ENCODE data around the gene FBXO38.
"Not testable (repeated sequence)": the region's sequence is repeated elsewhere in the genome, so short reads cannot be mapped to it uniquely, and the experiment has no call there.

Gene FBXO38

DNA sequence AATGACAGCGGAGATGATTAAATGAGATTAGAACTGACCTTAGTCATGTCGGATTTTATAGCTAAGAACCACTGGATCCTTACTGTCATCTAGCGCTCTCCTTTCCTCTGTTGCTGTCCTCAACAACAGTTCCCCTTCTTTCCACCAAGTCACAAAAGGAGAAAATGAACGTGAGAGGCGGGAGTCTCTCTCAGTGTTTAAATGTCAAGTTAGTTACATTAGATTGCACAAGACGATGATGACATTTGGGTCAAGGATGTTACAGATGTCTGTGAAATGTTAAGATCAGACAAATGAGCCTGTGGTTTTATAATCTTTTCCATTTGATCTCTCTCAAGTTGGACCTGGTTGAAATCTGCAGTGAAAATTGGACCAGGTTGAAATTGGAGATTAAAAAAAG lies 53.5 kb downstream of the FBXO38 start:
- no peak for DNase-seq

GRCh38 chr5:148438933-148439332 lies 55.2 kb downstream of the FBXO38 start:
- DNase-seq = no peak

- DNase-seq = no peak
Observed at GRCh38 chr5:148443241-148443640, 59.5 kb downstream of the FBXO38 start.

DNA sequence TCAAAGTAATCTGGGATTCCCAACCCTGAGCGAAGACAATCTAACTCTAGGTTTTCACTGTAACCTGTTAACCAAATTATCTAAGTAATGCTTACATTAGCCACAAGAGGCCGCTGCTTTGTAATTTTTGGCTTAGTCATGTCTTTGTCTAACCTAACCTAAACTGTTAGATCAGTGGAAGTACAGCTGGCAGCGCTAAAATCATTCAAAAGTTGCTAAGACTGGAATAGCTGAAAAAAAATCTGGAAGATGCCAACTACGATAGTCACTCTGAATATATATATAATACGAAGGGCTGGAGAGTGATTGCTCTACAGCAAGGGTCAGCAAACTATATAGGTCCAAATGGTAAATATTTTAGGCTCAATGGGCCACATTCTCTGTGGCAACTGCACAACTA lies 60.2 kb downstream of the FBXO38 start:
- peak in 1 of 2 experiments; percentile 32 for DNase-seq

DNA sequence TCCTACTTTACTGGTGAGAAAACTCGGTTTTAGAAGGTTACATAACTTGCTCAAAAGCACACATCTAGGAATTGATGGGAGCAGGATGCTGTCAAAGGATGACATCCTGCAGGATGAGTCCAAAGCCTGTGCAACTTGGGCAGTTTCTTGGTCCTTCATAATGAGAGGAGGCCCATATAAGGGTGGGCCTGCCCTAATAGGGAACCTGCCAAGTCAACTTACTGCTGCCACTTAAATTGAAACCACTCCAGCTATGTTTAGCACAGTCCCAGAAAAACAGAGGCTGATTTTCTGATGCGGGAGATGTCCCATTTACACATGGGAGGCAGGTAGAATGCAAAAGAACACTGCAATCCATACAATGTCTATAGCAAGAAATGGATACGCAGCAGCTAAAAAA lies 61.8 kb downstream of the FBXO38 start:
- no peak for DNase-seq

- DNase-seq = no peak
Observed at GRCh38 chr5:148446611-148447010, 62.9 kb downstream of the FBXO38 start.

DNA sequence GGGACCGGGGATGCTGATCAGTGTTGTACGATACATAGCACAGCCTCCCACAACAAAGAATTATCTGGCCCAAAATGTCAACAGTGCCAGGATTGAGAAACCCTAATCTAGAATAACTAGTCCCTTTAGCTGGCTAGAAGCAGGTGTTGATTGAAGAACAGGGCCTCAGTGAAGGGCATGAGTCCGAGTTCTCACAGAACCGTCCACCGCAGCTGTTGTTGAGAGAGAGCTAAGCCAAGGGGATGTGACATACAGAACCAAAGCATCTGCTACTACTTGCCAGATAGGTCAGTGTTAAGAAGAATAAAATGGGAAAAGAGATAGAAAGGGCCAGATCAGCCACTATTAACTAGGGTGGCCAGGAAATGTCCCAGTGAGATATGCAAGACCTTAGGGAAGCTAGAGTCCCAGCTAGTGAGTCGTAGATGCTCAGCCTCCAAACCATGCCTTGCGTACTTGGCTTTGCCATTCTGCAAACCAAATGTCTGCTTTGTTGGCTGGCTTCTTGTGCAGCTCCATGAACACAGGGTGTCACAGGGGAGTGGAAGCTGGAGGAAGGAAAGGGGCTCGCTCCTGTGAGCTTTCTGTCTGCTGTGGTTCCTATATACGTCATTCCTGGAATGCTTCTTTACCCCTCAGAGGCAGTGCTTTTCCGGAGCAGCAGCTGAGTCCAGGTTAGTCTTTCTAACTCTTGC lies 68.9 kb downstream of the FBXO38 start:
- no peak for DNase-seq

DNA sequence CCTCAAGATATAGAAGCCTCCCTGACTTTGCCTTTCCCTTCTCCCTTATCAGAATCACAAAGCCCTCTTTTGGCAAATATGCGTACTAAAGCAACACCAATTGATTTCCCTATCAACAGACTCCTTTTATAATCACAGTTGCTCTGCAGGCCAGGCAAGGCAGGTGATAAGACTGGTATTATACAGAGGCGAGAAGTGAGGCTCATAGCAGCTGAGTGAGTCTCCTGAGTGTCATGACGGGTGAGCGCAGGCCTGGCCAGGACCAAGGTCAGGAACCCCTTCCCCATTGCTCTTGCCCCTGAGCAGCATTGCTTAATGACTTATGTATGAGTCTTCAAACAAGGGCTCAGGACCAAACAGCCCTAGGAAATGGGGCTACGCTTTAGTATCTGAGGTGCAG lies 70.8 kb downstream of the FBXO38 start:
- DNase-seq = no peak

- DNase-seq = no peak
Observed at GRCh38 chr5:148455185-148455584, 71.4 kb downstream of the FBXO38 start.

GRCh38 chr5:148457183-148457620 lies 73.4 kb downstream of the FBXO38 start:
- no peak for DNase-seq

- no peak for DNase-seq
Observed at GRCh38 chr5:148458036-148458888, 74.5 kb downstream of the FBXO38 start.

- no peak for DNase-seq
Observed at GRCh38 chr5:148459669-148460068, 75.9 kb downstream of the FBXO38 start.

GRCh38 chr5:148465381-148466235 lies 81.8 kb downstream of the FBXO38 start:
- no peak for DNase-seq

DNA sequence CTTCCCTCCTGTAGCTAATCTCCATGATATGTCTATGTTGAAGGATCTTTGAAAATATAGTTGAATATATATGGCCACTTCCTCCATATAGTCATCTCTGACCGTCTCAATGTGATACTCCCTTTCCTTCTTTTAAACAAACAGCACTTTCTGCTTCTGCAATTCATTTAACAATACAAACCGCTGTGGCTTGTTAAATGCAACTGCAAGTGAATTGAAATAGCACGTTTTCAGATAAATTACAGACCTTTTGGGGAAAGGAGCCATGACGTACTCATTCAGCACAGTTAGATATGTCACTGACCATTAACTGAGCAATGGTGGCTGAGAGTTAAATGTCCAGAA lies 82.5 kb downstream of the FBXO38 start:
- DNase-seq = no peak

DNA sequence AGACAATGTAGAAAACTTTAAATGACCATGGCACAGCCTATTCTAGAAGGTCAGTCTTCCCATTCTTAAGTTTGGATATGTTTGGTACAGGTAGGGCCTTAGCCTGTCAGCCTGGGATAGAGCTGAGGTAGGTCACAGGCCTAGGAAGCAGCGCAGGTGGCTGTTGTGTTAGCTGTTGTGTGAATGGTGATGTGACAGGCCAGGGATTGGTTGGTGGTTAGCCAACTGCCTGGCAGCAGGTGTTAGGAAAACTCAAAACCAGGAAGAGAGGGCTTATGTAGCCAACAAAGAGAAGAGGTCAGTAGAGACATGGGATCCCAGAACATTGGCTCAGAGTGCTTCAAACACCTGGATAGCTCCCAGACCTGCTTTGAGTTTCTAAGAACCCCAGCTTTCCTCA lies 84.2 kb downstream of the FBXO38 start:
- DNase-seq = no peak

DNA sequence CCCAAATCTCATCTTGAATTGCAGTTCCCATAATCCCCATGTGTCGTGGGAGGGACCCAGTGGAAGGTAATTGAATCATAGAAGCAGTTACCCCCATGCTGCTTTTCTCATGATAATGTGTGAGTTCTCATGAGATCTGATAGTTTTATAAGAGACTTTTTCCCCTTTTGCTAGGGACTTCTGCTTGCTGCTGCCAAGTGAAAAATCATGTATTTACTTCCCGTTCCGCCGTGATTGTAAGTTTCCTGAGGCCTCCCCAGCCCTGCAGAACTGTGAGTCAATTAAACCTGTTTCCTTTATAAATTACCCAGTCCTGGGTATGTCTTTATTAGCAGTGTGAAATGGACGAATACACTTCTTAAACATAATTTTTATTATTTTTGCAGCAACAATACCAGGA lies 85.0 kb downstream of the FBXO38 start:
- not testable (repeated sequence) for DNase-seq

DNA sequence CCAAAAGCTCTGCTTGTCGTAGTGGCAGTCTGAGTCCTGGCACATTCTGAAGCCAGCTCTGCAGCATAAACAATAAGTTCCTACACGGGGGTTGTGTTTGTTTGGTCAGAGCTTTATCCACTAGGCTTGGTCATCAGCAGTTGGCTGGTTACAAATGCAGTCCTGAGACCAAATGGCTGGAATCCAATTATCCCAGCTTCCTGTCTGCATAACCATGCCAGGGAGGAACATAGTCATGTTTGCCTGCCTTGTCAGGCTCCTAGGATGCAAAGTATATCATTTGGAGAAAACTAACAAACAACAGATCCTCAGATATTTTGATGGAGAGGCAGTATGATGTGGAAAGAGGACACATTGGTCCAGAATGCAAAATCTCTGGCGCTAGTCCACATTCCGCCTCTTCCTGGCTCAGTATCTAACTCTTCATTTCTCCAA lies 85.8 kb downstream of the FBXO38 start:
- no peak for DNase-seq

- DNase-seq = no peak
Observed at GRCh38 chr5:148471379-148471778, 87.6 kb downstream of the FBXO38 start.

GRCh38 chr5:148474025-148474511 lies 90.3 kb downstream of the FBXO38 start:
- DNase-seq = no peak

DNA sequence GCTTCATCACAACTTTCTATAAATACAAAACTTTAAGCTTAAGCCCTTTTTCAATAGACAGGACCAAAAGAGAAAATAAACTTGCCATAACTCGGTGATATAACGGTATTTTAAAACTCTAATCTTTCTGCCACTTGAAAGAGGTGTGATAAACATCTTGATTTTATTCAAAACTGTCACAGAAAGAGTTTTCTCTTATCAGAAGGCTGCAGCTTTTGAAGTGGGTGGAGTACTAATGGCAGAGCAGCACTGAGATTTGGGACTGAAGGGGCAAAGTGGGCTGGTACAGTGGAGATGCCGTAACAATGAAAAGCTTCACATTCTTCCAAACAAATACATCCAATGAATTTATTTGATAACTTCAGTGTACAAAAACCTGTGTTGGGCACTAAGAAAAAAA lies 92.5 kb downstream of the FBXO38 start:
- DNase-seq = no peak

DNA sequence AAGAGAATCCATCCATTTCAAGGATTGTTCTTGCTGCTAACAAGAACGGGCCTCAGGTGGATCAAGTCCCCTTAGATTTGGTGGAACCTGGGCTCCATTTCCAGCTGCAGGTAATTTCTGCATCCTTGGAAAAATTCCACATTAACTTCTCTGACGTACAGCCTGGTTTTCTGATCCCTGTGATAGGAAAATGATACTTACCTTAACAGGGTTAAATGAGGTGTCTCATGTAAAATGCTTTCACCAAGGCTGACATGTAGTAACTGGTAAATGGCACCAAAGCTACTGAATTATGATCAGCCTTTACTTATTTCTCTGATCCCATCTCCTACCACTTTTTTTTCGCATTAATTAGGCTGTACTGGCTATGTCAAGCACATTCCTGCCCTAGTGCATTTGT lies 93.7 kb downstream of the FBXO38 start:
- DNase-seq = no peak

GRCh38 chr5:148482196-148482595 lies 98.4 kb downstream of the FBXO38 start:
- no peak for DNase-seq

All from activated T-cell treated with anti-CD3 and anti-CD28 coated beads, Interleukin-2, amount 50 U/mL, for 48 hours (primary cell).